Upper lobe of left lung (tissue), 4 donors: ENCODE measurements around the gene TPT1.

Source experiments
- POLR2A ChIP-seq, 4 donors: fragments of 450-650 bp; IDR thresholded peaks; one replicate each; pipeline ENCODE4 v1.5.1; 2016 to 2017; ENCODE audit warnings: antibody characterized with exemption in 4 of 4, mild to moderate bottlenecking in 2 of 4
- POLR2AphosphoS5 ChIP-seq, 2 donors: sonication (generic); formaldehyde crosslinking; IDR thresholded peaks; one replicate each; pipeline ENCODE4 v1.5.1; 2017; ENCODE audit warnings: antibody characterized with exemption in 2 of 2
- TF ChIP-seq, protein P1 (sequence below), 6 experiments: fragments of 450-650 bp in 4 of 6; fragments of 200-600 bp in 2 of 6; sonication (generic) in 2 of 6; IDR thresholded peaks; one replicate each; pipeline ENCODE4 v1.5.1; 2016 to 2019; ENCODE audit warnings: antibody characterized with exemption in 6 of 6

DNA sequence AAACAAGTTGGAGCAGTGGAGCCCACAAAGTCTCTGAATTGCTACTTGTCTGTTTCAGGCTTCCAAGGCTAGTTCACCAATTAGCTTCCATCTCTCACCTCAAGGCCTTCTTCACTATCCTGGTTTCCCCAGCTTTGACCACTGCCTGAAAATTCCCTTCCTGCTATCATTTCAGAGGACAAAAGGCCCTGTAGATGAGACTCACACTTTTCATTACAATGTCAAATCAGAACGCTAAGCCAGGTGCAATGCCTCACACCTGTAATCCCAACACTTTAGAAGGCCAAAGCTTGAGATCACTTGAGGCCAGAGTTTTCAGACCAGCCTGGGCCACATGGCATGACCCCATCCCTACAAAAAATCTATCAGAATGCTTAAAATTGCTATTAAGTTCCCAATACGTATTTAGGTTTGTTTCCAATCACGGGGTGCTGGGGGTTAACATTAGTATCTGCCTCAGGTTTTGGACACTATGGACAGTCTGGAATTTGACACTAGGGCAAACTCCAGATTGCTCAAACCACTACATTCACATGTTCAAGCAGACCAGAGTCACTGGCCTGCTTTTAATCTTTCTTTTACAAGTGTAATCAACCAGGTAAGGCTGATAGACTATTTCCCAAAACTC is 5.5 kb downstream of the TPT1 start:
- TF ChIP-seq, protein P1, sequence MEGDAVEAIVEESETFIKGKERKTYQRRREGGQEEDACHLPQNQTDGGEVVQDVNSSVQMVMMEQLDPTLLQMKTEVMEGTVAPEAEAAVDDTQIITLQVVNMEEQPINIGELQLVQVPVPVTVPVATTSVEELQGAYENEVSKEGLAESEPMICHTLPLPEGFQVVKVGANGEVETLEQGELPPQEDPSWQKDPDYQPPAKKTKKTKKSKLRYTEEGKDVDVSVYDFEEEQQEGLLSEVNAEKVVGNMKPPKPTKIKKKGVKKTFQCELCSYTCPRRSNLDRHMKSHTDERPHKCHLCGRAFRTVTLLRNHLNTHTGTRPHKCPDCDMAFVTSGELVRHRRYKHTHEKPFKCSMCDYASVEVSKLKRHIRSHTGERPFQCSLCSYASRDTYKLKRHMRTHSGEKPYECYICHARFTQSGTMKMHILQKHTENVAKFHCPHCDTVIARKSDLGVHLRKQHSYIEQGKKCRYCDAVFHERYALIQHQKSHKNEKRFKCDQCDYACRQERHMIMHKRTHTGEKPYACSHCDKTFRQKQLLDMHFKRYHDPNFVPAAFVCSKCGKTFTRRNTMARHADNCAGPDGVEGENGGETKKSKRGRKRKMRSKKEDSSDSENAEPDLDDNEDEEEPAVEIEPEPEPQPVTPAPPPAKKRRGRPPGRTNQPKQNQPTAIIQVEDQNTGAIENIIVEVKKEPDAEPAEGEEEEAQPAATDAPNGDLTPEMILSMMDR (IDR thresholded peaks at IDR 0.05) = no peak
- no peak for TF ChIP-seq POLR2A (IDR thresholded peaks at IDR 0.05)
- TF ChIP-seq POLR2AphosphoS5 (IDR thresholded peaks at IDR 0.05) = no peak
